H1 (cell line): ENCODE data around the gene TMEM150B. TPM values are rescaled to one million over a fixed set of nuclear protein-coding genes. Genes with fewer than 3 reads are reported as not detected.

ENCODE experiments used
- CTCF ChIA-PET: fragments of 300-600 bp; sonication (Branson Sonifier 250); formaldehyde crosslinking; loops from one replicate; lab custom pipeline; 2021; ENCODE audit not compliant: partially characterized antibody; lab: Charles Lee
- POLR2A ChIA-PET: fragments of 300-600 bp; sonication (Branson Sonifier 250); formaldehyde crosslinking; loops from one replicate; lab custom pipeline; 2021; ENCODE audit warnings: inconsistent platforms; ENCODE audit not compliant: partially characterized antibody; lab: Charles Lee
- DNase-seq, 2 experiments: peaks; one replicate each; pipeline versions ENCODE4 v3.0.0 to v3.0.0-alpha.2; 2010 to 2022; ENCODE audit warnings: low spot score in 2 of 2, low read depth in 1 of 2, mixed read lengths in 1 of 2
- FAIRE-seq: peaks from 2 replicates; lab custom pipeline; 2011; peaks lifted over from hg19 to GRCh38; lab: Jason Lieb, UNC
- H2AFZ ChIP-seq: 2 replicates; pipeline ENCODE4 v1.8.1; 2012; ENCODE audit warnings: low read length, inconsistent platforms
- H2AK5ac ChIP-seq: 2 replicates; pipeline ENCODE4 v1.6.1; 2013; ENCODE audit warnings: low read depth, low read length
- H2BK120ac ChIP-seq: replicated peaks from 2 replicates; pipeline ENCODE3; 2013; ENCODE audit warnings: low read depth, low read length, inconsistent platforms
- H2BK12ac ChIP-seq: 2 replicates; pipeline ENCODE4 v1.6.1; 2013; ENCODE audit warnings: low read depth, low read length
- H2BK15ac ChIP-seq: 2 replicates; pipeline ENCODE4 v1.6.1; 2013; ENCODE audit warnings: low read length
- H2BK20ac ChIP-seq: 2 replicates; pipeline ENCODE4 v1.6.1; 2013; ENCODE audit warnings: low read length
- H2BK5ac ChIP-seq: 2 replicates; pipeline ENCODE4 v1.6.1; 2013; ENCODE audit warnings: low read depth, low read length
- H3K14ac ChIP-seq: 2 replicates; pipeline ENCODE4 v1.6.1; 2013; ENCODE audit warnings: inconsistent platforms; ENCODE audit not compliant: insufficient read length
- H3K18ac ChIP-seq: 2 replicates; pipeline ENCODE4 v1.6.1; 2013; ENCODE audit warnings: low read length; ENCODE audit errors: extremely low read depth
- H3K23ac ChIP-seq: 2 replicates; pipeline ENCODE4 v1.6.1; 2013; ENCODE audit warnings: inconsistent platforms; ENCODE audit not compliant: insufficient read length
- H3K23me2 ChIP-seq: 2 replicates; pipeline ENCODE4 v1.6.1; 2013; ENCODE audit warnings: low read depth, low read length
- H3K27ac ChIP-seq: 2 replicates; pipeline ENCODE4 v1.6.1; 2011; ENCODE audit warnings: low read depth, low read length, inconsistent platforms
- H3K27me3 ChIP-seq, 4 experiments: replicated peaks in 1 of 4; 1 replicate in 1 of 4; 2 replicates in 3 of 4; pipeline versions ENCODE4 v1.6.1 to v1.8.1; 2011 to 2013; ENCODE audit warnings: low read length in 3 of 4, mild to moderate bottlenecking in 3 of 4, inconsistent platforms in 2 of 4, mixed read lengths in 2 of 4, moderate library complexity in 1 of 4; ENCODE audit not compliant: control insufficient read depth in 3 of 4, insufficient read depth in 3 of 4; ENCODE audit errors: extremely low read depth in 1 of 4
- H3K36me3 ChIP-seq, 4 experiments: 2 replicates each; pipeline versions ENCODE4 v1.6.1 to v1.8.1; 2011 to 2013; ENCODE audit warnings: mild to moderate bottlenecking in 4 of 4, low read length in 3 of 4, moderate library complexity in 2 of 4, control low read depth in 1 of 4, inconsistent platforms in 1 of 4; ENCODE audit not compliant: insufficient read depth in 4 of 4, control insufficient read depth in 2 of 4
- H3K4ac ChIP-seq: replicated peaks from 2 replicates; pipeline ENCODE3; 2013; ENCODE audit warnings: low read length, low read depth, mixed read lengths, inconsistent platforms; ENCODE audit not compliant: insufficient read length
- H3K4me1 ChIP-seq, 4 experiments: replicated peaks in 1 of 4; 1 replicate in 1 of 4; 2 replicates in 3 of 4; pipeline versions ENCODE4 v1.6.1 to v1.8.1; 2011 to 2013; ENCODE audit warnings: low read length in 3 of 4, inconsistent platforms in 2 of 4, mixed read lengths in 1 of 4; ENCODE audit not compliant: insufficient read depth in 4 of 4, control insufficient read depth in 3 of 4
- H3K4me2 ChIP-seq, 2 experiments: 2 replicates each; pipeline versions ENCODE4 v1.6.1 to v1.8.1; 2011 to 2013; ENCODE audit warnings: low read depth in 2 of 2, low read length in 2 of 2, control low read depth in 1 of 2, inconsistent platforms in 1 of 2, mild to moderate bottlenecking in 1 of 2; ENCODE audit not compliant: insufficient read depth in 1 of 2
- H3K4me3 ChIP-seq, 4 experiments: fragments of 200-600, 300-600 bp in 1 of 4; sonication (generic), shearing (Covaris generic), sonication (Bioruptor Twin) in 1 of 4; 2 replicates each; pipeline versions ENCODE4 v1.5.1 to v1.8.1; 2011 to 2016; ENCODE audit warnings: low read length in 4 of 4, low read depth in 3 of 4, control low read depth in 2 of 4, inconsistent platforms in 2 of 4, mild to moderate bottlenecking in 2 of 4, mixed read lengths in 1 of 4, moderate library complexity in 1 of 4; ENCODE audit not compliant: insufficient read depth in 2 of 4; ENCODE audit errors: extremely low read depth in 1 of 4
- H3K56ac ChIP-seq: replicated peaks from 2 replicates; pipeline ENCODE3; 2013; ENCODE audit warnings: low read depth, mild to moderate bottlenecking, mixed read lengths, low read length, inconsistent platforms; ENCODE audit not compliant: insufficient read length
- H3K79me1 ChIP-seq: 2 replicates; pipeline ENCODE4 v1.6.1; 2013; ENCODE audit warnings: low read depth, low read length, control low read depth
- H3K79me2 ChIP-seq, 2 experiments: 2 replicates each; pipeline versions ENCODE4 v1.6.1 to v1.8.1; 2012 to 2013; ENCODE audit warnings: low read length in 2 of 2, mild to moderate bottlenecking in 2 of 2, inconsistent platforms in 1 of 2; ENCODE audit not compliant: insufficient read depth in 2 of 2, control insufficient read depth in 1 of 2
- H3K9ac ChIP-seq, 4 experiments: replicated peaks in 1 of 4; 1 replicate in 1 of 4; 2 replicates in 3 of 4; pipeline versions ENCODE4 v1.6.1 to v1.8.1; 2011 to 2013; ENCODE audit warnings: low read depth in 3 of 4, low read length in 3 of 4, control low read depth in 2 of 4, mild to moderate bottlenecking in 2 of 4, moderate library complexity in 2 of 4, inconsistent platforms in 1 of 4; ENCODE audit errors: extremely low read depth in 1 of 4
- H3K9me3 ChIP-seq, 2 experiments: 2 replicates each; pipeline versions ENCODE4 v1.6.1 to v1.8.1; 2012 to 2013; ENCODE audit warnings: mild to moderate bottlenecking in 2 of 2, moderate library complexity in 2 of 2, control low read depth in 1 of 2, inconsistent platforms in 1 of 2, low read depth in 1 of 2, low read length in 1 of 2, mixed read lengths in 1 of 2; ENCODE audit not compliant: insufficient read depth in 2 of 2
- H4K20me1 ChIP-seq, 2 experiments: replicated peaks in 1 of 2; 2 replicates each; pipeline versions ENCODE3 to v1.8.1; 2011 to 2013; ENCODE audit warnings: inconsistent platforms in 2 of 2, low read length in 2 of 2, mild to moderate bottlenecking in 1 of 2; ENCODE audit not compliant: insufficient read depth in 2 of 2, control insufficient read depth in 1 of 2
- H4K5ac ChIP-seq: 2 replicates; pipeline ENCODE4 v1.6.1; 2013; ENCODE audit warnings: low read length, low read depth, mixed read lengths, inconsistent platforms; ENCODE audit not compliant: insufficient read length
- H4K8ac ChIP-seq: 2 replicates; pipeline ENCODE4 v1.8.0; 2013; ENCODE audit warnings: mild to moderate bottlenecking, moderate library complexity, low read length, inconsistent platforms; ENCODE audit not compliant: insufficient read depth; ENCODE audit errors: extremely low read depth
- H4K91ac ChIP-seq: replicated peaks from 2 replicates; pipeline ENCODE3; 2013; ENCODE audit warnings: low read length, mixed read lengths, inconsistent platforms; ENCODE audit not compliant: insufficient read length
- ASH2L ChIP-seq: fragments of 200-600, 300-600 bp; sonication (generic); IDR thresholded peaks from one replicate; pipeline ENCODE4 v1.7.1; 2017; ENCODE audit warnings: low read length
- EZH2 ChIP-seq: fragments of 200-600 bp; sonication (generic); IDR thresholded peaks from 2 replicates; pipeline ENCODE4 v1.7.1; 2012; ENCODE audit warnings: low read depth, mild to moderate bottlenecking, moderate library complexity, low read length, inconsistent platforms; ENCODE audit not compliant: severe bottlenecking
- WGBS, 2 experiments: shearing (Covaris generic) in 1 of 2; methylation state at CpG; one replicate each; pipeline versions ENCODE4 v1.1.6 to v1.1.7; 2013 to 2015; ENCODE audit warnings: low lambda C conversion rate in 2 of 2, mixed read lengths in 2 of 2, inconsistent platforms in 1 of 2, low coverage in 1 of 2, missing lambda C conversion rate in 1 of 2; ENCODE audit not compliant: insufficient replicate concordance in 2 of 2, insufficient coverage in 1 of 2, insufficient read length in 1 of 2; ENCODE audit errors: extremely low coverage in 1 of 2, missing lambda C conversion rate in 1 of 2; 5-methylcytosine and 5-hydroxymethylcytosine counted together
- polyA plus RNA-seq, 7 experiments: library from polyadenylated mRNA; depleted of rRNA in 3 of 7; stranded (reverse) in 5 of 7; unstranded in 2 of 7; fragments of >200 nt in 5 of 7; fragments of 200-250 nt in 2 of 7; gene quantifications; 1 replicate in 5 of 7; 2 replicates in 1 of 7; 4 replicates in 1 of 7; pipeline versions ENCODE4 v1.2.1 to v1.2.3, GENCODE V29; 2011 to 2013; ENCODE audit warnings: missing spikeins in 2 of 7, mixed read lengths in 2 of 7
- total RNA-seq: library from RNA; stranded (reverse); fragmentation: NEBNext Ultra II Directional; extraction: Animal tissue kit (Norgen Biotek cat#: 25700); gene quantifications from 2 replicates; pipeline ENCODE4 v1.2.1, GENCODE V29; 2021

The TMEM150B gene
- total and polyA plus RNA-seq, 2 of the 8 experiments (the other 6 are each of a cell fraction or from before 2014, with no cell fraction given): 0.41 to 0.91 TPM

DNA sequence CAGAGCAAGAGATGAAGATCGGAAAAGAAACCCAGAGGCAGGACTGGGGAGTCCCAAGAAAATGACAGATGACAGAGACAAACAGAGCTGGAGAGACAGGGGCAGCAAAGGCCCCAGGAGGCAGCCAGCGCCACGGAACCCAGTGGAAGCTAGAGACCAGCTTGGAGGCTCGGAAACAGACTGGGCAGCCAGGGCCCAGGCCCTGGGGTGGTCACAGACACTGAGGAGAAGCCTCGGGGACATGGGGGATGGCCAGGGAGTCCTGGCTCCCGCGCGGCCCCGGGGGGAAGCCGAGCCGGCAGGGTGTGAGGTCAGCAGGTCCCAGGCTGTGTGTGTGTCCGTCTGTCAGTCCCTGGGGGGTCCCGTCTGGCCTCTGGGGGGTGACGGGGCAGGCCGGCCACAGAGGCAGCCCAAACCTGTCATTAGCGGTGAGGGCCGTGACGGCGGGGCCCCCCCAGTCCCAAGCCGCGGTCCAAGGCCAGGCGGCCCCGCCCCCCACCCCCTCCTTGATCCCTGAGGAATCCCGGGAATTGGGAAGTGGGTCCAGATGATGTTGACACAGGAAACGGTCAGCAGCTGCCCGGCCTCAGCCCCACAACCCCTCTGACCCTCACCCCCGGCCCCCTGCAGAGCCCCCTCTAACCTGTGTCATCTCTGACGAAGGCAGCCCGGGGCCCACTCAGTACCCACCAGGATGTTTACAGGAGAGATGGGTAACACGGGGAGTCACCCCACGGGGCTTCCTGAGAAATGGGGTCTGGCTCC, 49.0 kb upstream of the TMEM150B start:
- Histone ChIP-seq H3K4ac (no peak overlapping the region), H3K4me3 (peak overlapping the region in 2 of 4 experiments; percentile 10 to 42; a peak in 3 of 8 replicates)
- POLR2A ChIA-PET: interaction anchor here (0.7 to 7.1 kb wide), 8 partner anchors 9 to 60 kb away, joined by 3 to 58 read pairs (median 6); partner anchors contain the start of genes KMT5C, TMEM238 and UBE2S

More for the DNA sequence above, 49.0 kb upstream of the TMEM150B start:
- DNase-seq: no peak
- Histone ChIP-seq H3K9ac (no peak overlapping the region), H4K91ac (no peak overlapping the region), H3K23me2 (peaks cover 25% of the 10 kb centered on the region), H2BK120ac (no peak overlapping the region), H4K5ac (no peak overlapping the region), H3K27me3 (peaks cover 16 to 46% (median 37%) of the 10 kb centered on the region in 4 experiments), H3K4me1 (peaks cover 5 to 55% (median 39%) of the 10 kb centered on the region in 4 experiments), H3K18ac (peak overlapping the region; percentile 71), H3K4me2 (peak overlapping the region; percentile 39 to 56; a peak in 3 of 4 replicates), H3K79me2 (no peaks in the 10 kb centered on the region), H3K27ac (no peak overlapping the region), H2BK20ac (no peak overlapping the region), H2AK5ac (no peak overlapping the region), H2BK12ac (0 out of 2 replicates have a peak overlapping the region, but pooled peaks have one; percentile 39), H3K56ac (no peak overlapping the region), H2BK15ac (no peak overlapping the region), H3K14ac (no peak overlapping the region), H3K36me3 (no peaks in the 10 kb centered on the region), H2AFZ (no peak overlapping the region), H3K9me3 (no peaks in the 10 kb centered on the region), H3K23ac (no peak overlapping the region), H4K20me1 (peaks cover 0 to 2% of the 10 kb centered on the region in 2 experiments), H2BK5ac (peak overlapping the region; percentile 52; the same call in 1 of the 2 replicates), H4K8ac (no peak overlapping the region; the same call in 1 of the 2 replicates), H3K79me1 (no peaks in the 10 kb centered on the region)
- CTCF ChIA-PET: interaction anchor here (1.5 kb wide), 1 partner anchor 73 kb away, joined by 3 read pairs; no protein-coding TSS in a partner anchor
- TF ChIP-seq ASH2L: no peak
- peak; percentile 24 for TF ChIP-seq EZH2
- FAIRE-seq: no peak
- WGBS, 2 experiments: 19% methylated on average over 16 of the region's 31 CpGs; no CpG with 5 or more reads in 1 of the 2 experiments
